Fibroblast of mammary gland (primary cell): ENCODE results near the gene GNG4.

Experiments used
- DNase-seq: peaks from one replicate; pipeline ENCODE4 v3.0.0-alpha.2; 2010; ENCODE audit warnings: low read depth
- H3K4me3 ChIP-seq: 2 replicates; pipeline ENCODE4 v1.5.1; 2011; ENCODE audit warnings: low read depth, mild to moderate bottlenecking, low read length, moderate library complexity; ENCODE audit not compliant: control insufficient read depth
- TF ChIP-seq, protein P1 (sequence below): conservative IDR thresholded peaks from 2 replicates; pipeline ENCODE4 v1.5.1; 2011; ENCODE audit warnings: low read depth, low read length, inconsistent platforms; ENCODE audit not compliant: control insufficient read depth, insufficient read depth

GNG4 gene

DNA sequence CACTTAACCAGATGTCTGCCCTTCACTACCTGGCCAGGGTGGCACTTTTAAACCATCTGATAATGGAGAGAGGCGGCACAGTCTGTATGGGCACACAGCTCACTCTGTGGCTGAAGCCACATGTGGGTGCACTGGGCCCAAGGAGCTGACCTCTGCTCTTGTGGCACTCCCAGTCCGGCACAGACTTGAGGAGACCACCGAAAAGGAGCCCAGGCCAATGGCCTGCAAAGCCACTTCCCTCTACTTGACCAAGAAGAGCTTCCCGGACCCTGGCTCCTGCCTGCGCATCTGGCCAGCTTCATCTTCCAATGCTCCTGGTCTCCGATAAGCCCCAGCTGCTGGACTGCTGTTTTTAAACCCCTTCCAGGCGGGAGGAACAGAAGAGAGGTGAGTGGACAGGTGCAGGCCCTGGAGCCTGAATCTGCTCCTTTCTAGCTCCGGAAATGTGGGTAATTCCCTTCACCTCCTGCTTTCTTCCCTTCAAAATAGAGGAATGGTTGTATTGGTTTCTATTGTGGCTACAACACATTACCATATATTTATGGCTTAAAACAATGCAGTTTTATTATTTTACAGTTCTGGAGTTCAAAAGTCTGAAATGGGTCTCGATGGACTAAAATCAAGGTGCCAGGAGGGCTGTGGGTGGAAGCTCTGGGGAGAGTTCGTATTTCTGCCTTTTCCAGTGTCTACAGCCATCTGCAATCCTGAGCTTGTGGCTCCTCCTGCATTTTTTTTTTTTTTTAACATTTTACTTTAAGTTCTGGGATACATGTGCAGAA lies 11.6 kb downstream of the GNG4 start:
- TF ChIP-seq, protein P1, sequence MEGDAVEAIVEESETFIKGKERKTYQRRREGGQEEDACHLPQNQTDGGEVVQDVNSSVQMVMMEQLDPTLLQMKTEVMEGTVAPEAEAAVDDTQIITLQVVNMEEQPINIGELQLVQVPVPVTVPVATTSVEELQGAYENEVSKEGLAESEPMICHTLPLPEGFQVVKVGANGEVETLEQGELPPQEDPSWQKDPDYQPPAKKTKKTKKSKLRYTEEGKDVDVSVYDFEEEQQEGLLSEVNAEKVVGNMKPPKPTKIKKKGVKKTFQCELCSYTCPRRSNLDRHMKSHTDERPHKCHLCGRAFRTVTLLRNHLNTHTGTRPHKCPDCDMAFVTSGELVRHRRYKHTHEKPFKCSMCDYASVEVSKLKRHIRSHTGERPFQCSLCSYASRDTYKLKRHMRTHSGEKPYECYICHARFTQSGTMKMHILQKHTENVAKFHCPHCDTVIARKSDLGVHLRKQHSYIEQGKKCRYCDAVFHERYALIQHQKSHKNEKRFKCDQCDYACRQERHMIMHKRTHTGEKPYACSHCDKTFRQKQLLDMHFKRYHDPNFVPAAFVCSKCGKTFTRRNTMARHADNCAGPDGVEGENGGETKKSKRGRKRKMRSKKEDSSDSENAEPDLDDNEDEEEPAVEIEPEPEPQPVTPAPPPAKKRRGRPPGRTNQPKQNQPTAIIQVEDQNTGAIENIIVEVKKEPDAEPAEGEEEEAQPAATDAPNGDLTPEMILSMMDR = no peak
- no peak overlapping the region for H3K4me3 ChIP-seq
- DNase-seq = no peak

DNA sequence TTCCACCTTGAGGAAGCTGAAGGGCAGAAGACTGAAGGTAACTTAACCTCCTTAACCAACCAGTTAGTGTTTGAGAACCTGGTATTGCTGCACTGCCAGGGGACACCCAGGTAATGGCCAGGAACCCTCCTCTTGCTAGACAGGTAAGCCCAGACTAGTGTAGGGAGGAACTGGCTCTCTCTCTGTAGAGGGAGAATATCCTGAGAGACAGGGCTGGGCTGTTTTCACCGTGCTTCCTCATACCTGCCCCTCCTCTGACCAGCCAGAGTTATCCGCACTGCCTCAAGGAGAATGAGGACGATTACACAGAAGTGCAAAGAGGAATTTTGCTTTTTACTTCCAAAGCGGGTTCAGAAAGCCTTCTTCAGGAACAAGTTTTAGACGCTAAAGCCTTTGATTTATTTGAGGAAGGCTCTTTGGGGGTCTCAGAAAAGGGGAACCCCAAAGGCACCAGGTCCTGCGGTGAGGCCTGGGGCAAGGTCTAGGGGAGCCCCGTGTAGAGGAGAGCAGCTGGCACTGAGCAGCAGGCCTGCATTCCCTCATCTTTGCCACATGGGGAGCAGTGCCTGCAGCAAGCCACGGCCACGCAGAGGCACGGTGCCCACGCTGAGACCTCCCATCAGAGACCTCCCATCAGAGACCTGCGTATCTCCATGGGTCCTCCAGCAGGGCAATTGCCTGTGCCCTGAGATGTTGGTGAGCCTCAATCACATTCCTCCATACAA lies 13.5 kb downstream of the GNG4 start:
- TF ChIP-seq, protein P1 = no peak
- DNase-seq = no peak
- no peak overlapping the region for H3K4me3 ChIP-seq

DNA sequence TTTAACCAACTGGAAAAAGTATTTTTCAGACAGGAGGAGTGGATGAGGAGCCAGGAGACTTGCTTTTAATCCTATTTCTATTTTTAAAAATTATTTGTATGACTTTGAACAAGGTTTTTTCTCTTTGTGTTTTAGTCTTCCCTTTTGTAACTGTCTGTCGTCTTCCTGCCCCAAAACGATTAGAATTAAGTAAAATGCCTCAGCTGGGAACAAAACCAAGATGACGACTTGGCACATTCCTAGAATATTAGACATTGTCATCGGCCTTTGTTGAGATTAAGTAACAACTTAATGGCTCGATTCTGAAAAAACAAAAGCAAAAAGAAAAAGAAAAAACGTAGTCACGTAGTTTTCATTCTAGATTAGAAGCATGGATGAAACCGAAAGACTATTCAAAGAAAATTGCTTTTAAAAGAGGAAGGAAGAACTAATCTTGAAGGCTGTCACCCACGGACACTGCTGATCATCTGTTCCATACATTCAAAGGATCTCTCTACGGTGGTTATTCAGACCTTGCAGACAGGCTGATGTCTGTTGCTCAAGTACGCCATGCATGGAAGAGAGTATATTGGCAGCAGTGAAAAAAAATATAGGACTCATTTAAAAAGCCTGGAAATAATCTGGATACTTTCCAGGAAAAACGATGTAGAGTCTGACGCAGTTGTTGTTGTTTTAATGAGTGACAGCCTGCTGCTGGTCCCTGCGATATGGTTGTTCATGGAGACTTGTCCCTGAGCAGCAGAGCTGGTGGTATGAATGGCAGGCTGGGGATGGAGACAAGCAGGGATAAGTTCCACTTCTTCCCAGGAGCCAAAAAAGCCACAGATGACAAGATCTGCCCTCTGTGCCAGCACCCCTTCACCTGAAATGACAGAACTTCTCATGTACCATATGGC lies 16.8 kb downstream of the GNG4 start:
- peak; percentile 66 for DNase-seq
- H3K4me3 ChIP-seq = peak overlapping the region; percentile 23
- TF ChIP-seq, protein P1 = no peak

DNA sequence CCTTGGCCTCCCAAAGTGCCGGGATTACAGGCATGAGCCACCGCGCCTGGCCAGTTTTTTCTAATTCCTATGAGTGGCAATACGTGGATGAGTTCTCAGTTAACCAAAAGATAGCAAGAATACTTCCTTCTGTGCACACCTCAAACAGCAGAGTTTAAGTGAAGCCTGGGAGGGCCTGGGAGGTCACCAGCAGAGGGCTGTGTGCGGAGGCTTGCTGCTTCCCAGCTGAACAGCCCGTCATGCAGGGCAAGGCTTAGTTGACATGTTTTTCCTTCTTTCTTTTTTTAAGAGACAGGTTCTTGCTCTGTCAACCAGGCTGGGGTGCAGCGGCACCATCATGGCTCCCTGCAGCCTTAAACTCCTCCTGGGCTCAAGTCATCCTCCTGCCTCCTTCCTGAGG lies 17.8 kb downstream of the GNG4 start:
- no peak for DNase-seq
- H3K4me3 ChIP-seq = no peak overlapping the region
- TF ChIP-seq, protein P1 = no peak

DNA sequence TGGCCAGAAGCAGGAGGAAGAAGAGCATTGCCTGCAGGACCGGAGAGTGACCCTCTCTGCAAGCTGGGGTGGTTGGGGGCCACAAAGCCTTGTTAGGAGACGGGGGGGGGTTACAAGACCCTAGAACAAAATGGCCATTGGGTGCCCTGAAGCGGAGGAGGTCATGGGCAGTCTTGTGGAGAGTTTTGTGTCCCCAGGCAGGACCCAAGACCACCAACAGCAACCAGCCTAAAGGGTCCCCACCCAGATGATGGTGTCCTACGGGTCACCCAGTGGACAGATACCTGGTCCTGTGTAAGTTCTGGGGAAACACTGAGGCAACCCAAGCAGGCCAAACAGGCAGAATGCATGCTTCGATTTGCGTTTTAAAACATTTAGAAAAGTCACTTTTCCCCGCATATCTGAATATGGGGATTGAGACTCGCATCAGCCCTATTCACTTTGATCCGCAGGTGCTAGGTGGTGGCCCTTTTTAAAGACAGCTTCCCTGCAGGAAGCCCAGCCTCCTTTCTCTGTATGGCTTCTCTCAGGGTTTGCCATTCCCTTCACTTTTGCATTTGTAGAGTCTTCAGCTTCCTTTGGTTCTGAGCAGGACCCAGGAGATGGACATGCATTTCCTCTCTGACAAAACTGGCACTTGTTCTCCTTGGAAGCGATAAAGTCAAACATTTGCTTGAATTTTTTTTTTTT lies 21.1 kb downstream of the GNG4 start:
- no peak overlapping the region for H3K4me3 ChIP-seq
- TF ChIP-seq, protein P1 = no peak
- no peak for DNase-seq

DNA sequence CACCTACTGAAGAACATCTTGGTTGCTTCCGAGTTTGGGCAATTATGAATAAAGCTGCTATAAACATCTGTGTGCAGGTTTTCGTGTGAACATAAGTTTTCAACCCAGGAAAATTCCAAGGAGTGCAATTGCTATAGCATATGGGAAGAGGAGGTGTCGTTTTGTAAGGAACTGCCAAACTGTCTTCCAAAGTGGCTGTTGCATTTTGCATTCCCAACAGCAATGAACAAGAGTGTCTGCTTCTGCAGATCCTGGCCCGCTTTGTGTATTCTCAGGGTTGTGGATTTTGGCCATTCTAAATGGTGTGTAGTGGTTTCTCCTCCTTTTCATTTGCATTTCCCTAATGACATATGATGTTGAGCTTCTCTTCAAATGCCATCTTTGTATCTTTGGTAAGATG lies 23.8 kb downstream of the GNG4 start:
- H3K4me3 ChIP-seq = no peak overlapping the region
- no peak for DNase-seq
- TF ChIP-seq, protein P1 = no peak
